Nephron (organoid): Measurements from ENCODE around the gene FCRL4.

Experiments
- H3K27ac Mint-ChIP-seq, 3 experiments: 2 replicates each; pipeline ENCODE4 v1.8.0; 2020; ENCODE audit warnings: mixed read lengths in 3 of 3, mild to moderate bottlenecking in 2 of 3, moderate library complexity in 1 of 3
- H3K27me3 Mint-ChIP-seq: 2 replicates; pipeline ENCODE4 v1.8.0; 2021; ENCODE audit warnings: low read depth, mild to moderate bottlenecking, moderate library complexity, mixed read lengths
- H3K36me3 Mint-ChIP-seq: 2 replicates; pipeline ENCODE4 v1.8.0; 2020; ENCODE audit warnings: low read depth, mixed read lengths
- H3K4me1 Mint-ChIP-seq: 2 replicates; pipeline ENCODE4 v1.8.0; 2020; ENCODE audit warnings: mixed read lengths
- H3K4me3 Mint-ChIP-seq, 3 experiments: 2 replicates each; pipeline ENCODE4 v1.8.0; 2020; ENCODE audit warnings: mild to moderate bottlenecking in 3 of 3, mixed read lengths in 3 of 3, moderate library complexity in 2 of 3
- H3K9me3 Mint-ChIP-seq: 2 replicates; pipeline ENCODE4 v1.8.0; 2020; ENCODE audit warnings: mixed read lengths
- TF ChIP-seq, protein P1 (sequence below), 3 experiments: fragments of 200-600 bp; sonication (generic); IDR thresholded peaks; one replicate each; pipeline ENCODE4 v1.5.0; 2021; ENCODE audit warnings: antibody characterized with exemption in 3 of 3; ENCODE audit not compliant: unreplicated experiment in 3 of 3

FCRL4 gene

DNA sequence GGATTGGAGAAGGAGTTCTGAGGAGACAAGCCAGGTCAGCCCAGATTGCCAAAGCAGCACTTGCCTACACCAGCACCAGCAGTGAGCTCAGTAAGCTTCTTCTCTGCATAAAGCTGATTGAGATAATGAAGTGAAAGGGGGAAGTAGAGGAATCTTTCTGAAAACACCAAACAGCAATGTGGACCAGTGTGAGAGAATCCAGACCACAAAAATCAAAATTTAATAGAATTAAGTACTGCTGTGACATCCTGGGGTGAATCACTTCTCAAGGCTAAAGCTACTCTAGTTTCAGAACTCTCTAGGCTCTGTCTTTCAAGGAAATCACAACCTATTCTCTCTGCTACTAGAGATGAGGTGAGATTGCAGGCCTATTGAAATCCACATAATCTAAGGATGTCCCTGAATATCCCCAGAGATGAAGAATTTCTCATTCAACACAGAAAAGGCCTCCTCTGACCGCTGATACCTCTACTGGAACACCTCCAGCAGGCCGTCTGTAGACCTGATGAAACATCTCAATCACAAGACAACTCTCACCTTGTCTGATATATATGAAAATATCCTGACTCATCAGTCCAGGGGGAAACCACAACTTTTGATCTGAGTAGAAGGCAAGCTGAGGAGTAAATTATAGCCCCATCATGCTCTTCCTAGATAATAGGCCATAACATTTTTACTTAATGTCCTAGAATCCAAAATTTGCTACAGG, at the start of gene FCRL4:
TSS of gene FCRL4 (minus strand) at position 127 of the 709 bp plus-strand sequence. CDS start 141 bp downstream, outside the sequence.
- TF ChIP-seq, protein P1, sequence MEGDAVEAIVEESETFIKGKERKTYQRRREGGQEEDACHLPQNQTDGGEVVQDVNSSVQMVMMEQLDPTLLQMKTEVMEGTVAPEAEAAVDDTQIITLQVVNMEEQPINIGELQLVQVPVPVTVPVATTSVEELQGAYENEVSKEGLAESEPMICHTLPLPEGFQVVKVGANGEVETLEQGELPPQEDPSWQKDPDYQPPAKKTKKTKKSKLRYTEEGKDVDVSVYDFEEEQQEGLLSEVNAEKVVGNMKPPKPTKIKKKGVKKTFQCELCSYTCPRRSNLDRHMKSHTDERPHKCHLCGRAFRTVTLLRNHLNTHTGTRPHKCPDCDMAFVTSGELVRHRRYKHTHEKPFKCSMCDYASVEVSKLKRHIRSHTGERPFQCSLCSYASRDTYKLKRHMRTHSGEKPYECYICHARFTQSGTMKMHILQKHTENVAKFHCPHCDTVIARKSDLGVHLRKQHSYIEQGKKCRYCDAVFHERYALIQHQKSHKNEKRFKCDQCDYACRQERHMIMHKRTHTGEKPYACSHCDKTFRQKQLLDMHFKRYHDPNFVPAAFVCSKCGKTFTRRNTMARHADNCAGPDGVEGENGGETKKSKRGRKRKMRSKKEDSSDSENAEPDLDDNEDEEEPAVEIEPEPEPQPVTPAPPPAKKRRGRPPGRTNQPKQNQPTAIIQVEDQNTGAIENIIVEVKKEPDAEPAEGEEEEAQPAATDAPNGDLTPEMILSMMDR (IDR thresholded peaks at IDR 0.05; ENCODE audit: unreplicated experiment in 3 of 3): no peak
- Mint-ChIP-seq H3K4me1 (no peaks in the 10 kb centered on the region), H3K27me3 (peaks cover 7% of the 10 kb centered on the region), H3K9me3 (no peaks in the 10 kb centered on the region), H3K4me3 (no peak within 1 kb of the TSS), H3K27ac (no peak within 1 kb of the TSS), H3K36me3 (no peaks in the 10 kb centered on the region)

- Mint-ChIP-seq H3K9me3 (no peaks in the 10 kb centered on the region), H3K4me1 (no peaks in the 10 kb centered on the region), H3K27me3 (peaks cover 4% of the 10 kb centered on the region), H3K27ac (no peak overlapping the region), H3K4me3 (no peak overlapping the region), H3K36me3 (no peaks in the 10 kb centered on the region)
- TF ChIP-seq, protein P1 (IDR thresholded peaks at IDR 0.05; ENCODE audit: unreplicated experiment in 3 of 3): no peak
These were observed 48.3 kb upstream of the FCRL4 start for GRCh38 chr1:157646144-157646543.

GRCh38 chr1:157641177-157641576, 43.3 kb upstream of the FCRL4 start:
- TF ChIP-seq, protein P1 (IDR thresholded peaks at IDR 0.05; ENCODE audit: unreplicated experiment in 3 of 3): no peak
- H3K9me3 Mint-ChIP-seq: no peaks in the 10 kb centered on the region
- no peak overlapping the region for H3K4me3 Mint-ChIP-seq
- no peak overlapping the region for H3K27ac Mint-ChIP-seq
- peaks cover 11% of the 10 kb centered on the region for H3K27me3 Mint-ChIP-seq
- no peaks in the 10 kb centered on the region for H3K36me3 Mint-ChIP-seq
- H3K4me1 Mint-ChIP-seq: no peaks in the 10 kb centered on the region

DNA sequence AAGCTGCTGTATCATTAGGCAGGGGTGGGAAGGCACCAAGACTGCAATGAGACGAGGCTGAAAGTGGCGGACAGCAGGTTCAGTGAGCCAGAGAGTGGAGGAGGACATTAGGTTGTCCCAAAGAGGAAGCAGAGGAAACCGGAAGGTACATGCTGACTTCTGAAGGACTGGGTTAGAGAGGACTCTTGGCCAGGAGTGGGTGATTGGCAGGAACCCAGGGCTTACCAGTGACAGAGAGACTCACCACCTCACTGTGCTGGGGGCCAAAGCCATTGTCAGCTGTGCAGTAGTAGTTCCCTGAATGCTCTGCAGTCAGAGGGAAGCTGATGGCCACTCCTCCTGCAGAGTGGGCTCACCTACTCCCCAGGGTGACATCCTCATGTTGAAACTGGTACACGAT, 41.9 kb upstream of the FCRL4 start:
- no peak overlapping the region for H3K27ac Mint-ChIP-seq
- peaks cover 11% of the 10 kb centered on the region for H3K27me3 Mint-ChIP-seq
- H3K36me3 Mint-ChIP-seq: no peaks in the 10 kb centered on the region
- H3K9me3 Mint-ChIP-seq: no peaks in the 10 kb centered on the region
- H3K4me3 Mint-ChIP-seq: no peak overlapping the region
- H3K4me1 Mint-ChIP-seq: no peaks in the 10 kb centered on the region
- TF ChIP-seq, protein P1 (IDR thresholded peaks at IDR 0.05; ENCODE audit: unreplicated experiment in 3 of 3): no peak

GRCh38 chr1:157628773-157629172, 30.9 kb upstream of the FCRL4 start:
- Mint-ChIP-seq H3K27me3 (peaks cover 12% of the 10 kb centered on the region), H3K27ac (no peak overlapping the region), H3K9me3 (no peaks in the 10 kb centered on the region), H3K4me1 (no peaks in the 10 kb centered on the region), H3K4me3 (no peak overlapping the region), H3K36me3 (no peaks in the 10 kb centered on the region)
- TF ChIP-seq, protein P1 (IDR thresholded peaks at IDR 0.05; ENCODE audit: unreplicated experiment in 3 of 3): no peak

- Mint-ChIP-seq H3K27ac (no peak overlapping the region), H3K36me3 (no peaks in the 10 kb centered on the region), H3K9me3 (no peaks in the 10 kb centered on the region), H3K4me1 (no peaks in the 10 kb centered on the region), H3K4me3 (no peak overlapping the region), H3K27me3 (peaks cover 16% of the 10 kb centered on the region)
- TF ChIP-seq, protein P1 (IDR thresholded peaks at IDR 0.05; ENCODE audit: unreplicated experiment in 3 of 3): no peak
These were observed 28.2 kb upstream of the FCRL4 start for GRCh38 chr1:157626099-157626498.
